Naive B cell (primary cell): Measurements from ENCODE around the gene UQCR11. TPM values are rescaled to one million over a fixed set of nuclear protein-coding genes. Genes with fewer than 3 reads are reported as not detected.

ENCODE experiments used
- ATAC-seq, 2 donors: fragments of 150-1000 bp; cut with Tn5 transposase; 2 replicates each; pipeline ENCODE4 v1.10.0; 2021; ENCODE audit warnings: low read depth in 2 of 2, mild to moderate bottlenecking in 2 of 2, moderate library complexity in 2 of 2
- DNase-seq: peaks from one replicate; pipeline ENCODE4 v3.0.0; 2022
- H3K27ac Mint-ChIP-seq, 6 donors: one replicate each; pipeline ENCODE4 v1.8.0; 2020 to 2022; ENCODE audit warnings: mild to moderate bottlenecking in 6 of 6, mixed read lengths in 6 of 6, moderate library complexity in 5 of 6, inconsistent platforms in 2 of 6
- H3K27me3 Mint-ChIP-seq, 3 donors: one replicate each; pipeline ENCODE4 v1.8.0; 2021 to 2022; ENCODE audit warnings: mixed read lengths in 3 of 3, mild to moderate bottlenecking in 1 of 3
- H3K36me3 Mint-ChIP-seq, 2 donors: one replicate each; pipeline ENCODE4 v1.8.0; 2020 to 2022; ENCODE audit warnings: mixed read lengths in 2 of 2, inconsistent platforms in 1 of 2, mild to moderate bottlenecking in 1 of 2
- H3K4me1 Mint-ChIP-seq, 3 donors: one replicate each; pipeline ENCODE4 v1.8.0; 2020 to 2022; ENCODE audit warnings: mixed read lengths in 3 of 3, inconsistent platforms in 1 of 3, mild to moderate bottlenecking in 1 of 3, moderate library complexity in 1 of 3
- H3K4me3 Mint-ChIP-seq, 8 donors: one replicate each; pipeline ENCODE4 v1.8.0; 2020 to 2022; ENCODE audit warnings: mild to moderate bottlenecking in 8 of 8, mixed read lengths in 8 of 8, moderate library complexity in 8 of 8, inconsistent platforms in 2 of 8
- H3K9me3 Mint-ChIP-seq, 7 donors: one replicate each; pipeline ENCODE4 v1.8.0; 2020 to 2022; ENCODE audit warnings: mixed read lengths in 7 of 7, mild to moderate bottlenecking in 5 of 7, inconsistent platforms in 2 of 7, moderate library complexity in 1 of 7
- polyA plus RNA-seq, 6 donors: library from polyadenylated mRNA; unstranded; fragments of 300-500 nt; fragmentation: Illumina TruSeq; gene quantifications; one replicate each; pipeline ENCODE4 v1.2.3, GENCODE V29; 2021; ENCODE audit warnings: low read depth in 6 of 6

The UQCR11 gene
- 100 to 1,000 TPM; 358 to 546 (median 438) TPM for polyA plus RNA-seq

- Mint-ChIP-seq H3K9me3 (no peaks in the 10 kb centered on the region), H3K27ac (peak within 1 kb of the TSS; percentile 88 to 99 (median 98)), H3K4me3 (peak within 1 kb of the TSS; percentile 93 to 99 (median 98)), H3K36me3 (no peaks in the 10 kb centered on the region), H3K27me3 (no peaks in the 10 kb centered on the region), H3K4me1 (peaks cover 27 to 57% (median 46%) of the 10 kb centered on the region in 3 donors)
- peak; percentile 88 for DNase-seq
- peak; percentile 90 for ATAC-seq
Observed at GRCh38 chr19:1605236-1606137, at the start of gene UQCR11. Gene UQCR11, minus strand, starts transcription at chr19:1605462. Its CDS starts 53 bp downstream, at chr19:1605409.

GRCh38 chr19:1654178-1654792 lies 49.0 kb upstream of the UQCR11 start:
- DNase-seq = no peak
- Mint-ChIP-seq H3K4me1 (peaks cover 38 to 56% (median 47%) of the 10 kb centered on the region in 3 donors), H3K27me3 (no peaks in the 10 kb centered on the region), H3K27ac (peak overlapping the region in 3 of 6 donors; percentile 66 to 94 (median 87)), H3K36me3 (no peaks in the 10 kb centered on the region), H3K4me3 (peak overlapping the region in 4 of 8 donors; percentile 34 to 84 (median 70)), H3K9me3 (no peaks in the 10 kb centered on the region)
- ATAC-seq = no peak

- H3K4me3 Mint-ChIP-seq = peak overlapping the region; percentile 73 to 94 (median 90)
- peaks cover 39 to 56% (median 49%) of the 10 kb centered on the region in 3 donors for H3K4me1 Mint-ChIP-seq
Observed at GRCh38 chr19:1653300-1653628, 48.0 kb upstream of the UQCR11 start.

GRCh38 chr19:1652471-1653299 lies 47.4 kb upstream of the UQCR11 start, which contains the start of gene TCF3:
Gene TCF3, minus strand, starts transcription at chr19:1652615. Its CDS starts 2,367 bp downstream, at chr19:1650248.
- ATAC-seq (peak; percentile 80 to 82), DNase-seq (peak; percentile 100)
- peak within 1 kb of the TSS; percentile 97 to 99 (median 98) for H3K27ac Mint-ChIP-seq
- no peaks in the 10 kb centered on the region for H3K9me3 Mint-ChIP-seq
- no peaks in the 10 kb centered on the region for H3K36me3 Mint-ChIP-seq
- peak within 1 kb of the TSS; percentile 88 to 98 (median 96) for H3K4me3 Mint-ChIP-seq
- H3K27me3 Mint-ChIP-seq = no peaks in the 10 kb centered on the region
- H3K4me1 Mint-ChIP-seq = peaks cover 38 to 59% (median 54%) of the 10 kb centered on the region in 3 donors

More at GRCh38 chr19:1653300-1653628, 48.0 kb upstream of the UQCR11 start:
- Mint-ChIP-seq H3K9me3 (no peaks in the 10 kb centered on the region), H3K27me3 (no peaks in the 10 kb centered on the region), H3K36me3 (no peaks in the 10 kb centered on the region), H3K27ac (peak overlapping the region; percentile 93 to 98 (median 97))
- DNase-seq (no peak), ATAC-seq (no peak)

- H3K27me3 Mint-ChIP-seq = no peaks in the 10 kb centered on the region
- no peak for ATAC-seq
- peak; percentile 52 for DNase-seq
- peaks cover 31 to 60% (median 52%) of the 10 kb centered on the region in 3 donors for H3K4me1 Mint-ChIP-seq
- peak overlapping the region; percentile 88 to 98 (median 96) for H3K4me3 Mint-ChIP-seq
- no peaks in the 10 kb centered on the region for H3K9me3 Mint-ChIP-seq
- no peaks in the 10 kb centered on the region for H3K36me3 Mint-ChIP-seq
- H3K27ac Mint-ChIP-seq = peak overlapping the region; percentile 96 to 99 (median 98)
Observed at GRCh38 chr19:1651568-1652291, 46.5 kb upstream of the UQCR11 start.

- peaks cover 31 to 62% (median 52%) of the 10 kb centered on the region in 3 donors for H3K4me1 Mint-ChIP-seq
- no peaks in the 10 kb centered on the region for H3K9me3 Mint-ChIP-seq
- peak overlapping the region; percentile 88 to 98 (median 96) for H3K4me3 Mint-ChIP-seq
- ATAC-seq (peak; percentile 6 to 16), DNase-seq (peak; percentile 71)
- peaks cover 0 to under 1% of the 10 kb centered on the region in 2 donors for H3K36me3 Mint-ChIP-seq
- H3K27me3 Mint-ChIP-seq = no peaks in the 10 kb centered on the region
- H3K27ac Mint-ChIP-seq = peak overlapping the region; percentile 96 to 99 (median 98)
Observed at GRCh38 chr19:1650650-1651567, 45.6 kb upstream of the UQCR11 start.

GRCh38 chr19:1649706-1650649 lies 44.7 kb upstream of the UQCR11 start:
- Mint-ChIP-seq H3K9me3 (no peaks in the 10 kb centered on the region), H3K36me3 (peaks cover 0 to 7% of the 10 kb centered on the region in 2 donors), H3K4me1 (peaks cover 34 to 67% (median 52%) of the 10 kb centered on the region in 3 donors), H3K4me3 (peak overlapping the region; percentile 88 to 98 (median 96)), H3K27me3 (no peaks in the 10 kb centered on the region), H3K27ac (peak overlapping the region; percentile 82 to 99 (median 98))
- no peak for ATAC-seq
- DNase-seq = no peak

GRCh38 chr19:1648920-1649541 lies 43.8 kb upstream of the UQCR11 start:
- peak overlapping the region; percentile 88 to 98 (median 94) for H3K4me3 Mint-ChIP-seq

GRCh38 chr19:1648459-1648849 lies 43.2 kb upstream of the UQCR11 start:
- no peaks in the 10 kb centered on the region for H3K27me3 Mint-ChIP-seq
- peaks cover 0 to 7% of the 10 kb centered on the region in 2 donors for H3K36me3 Mint-ChIP-seq
- ATAC-seq (no peak), DNase-seq (peak; percentile 44)
- H3K27ac Mint-ChIP-seq = peak overlapping the region; percentile 92 to 98 (median 95)
- peak overlapping the region; percentile 88 to 98 (median 94) for H3K4me3 Mint-ChIP-seq
- no peaks in the 10 kb centered on the region for H3K9me3 Mint-ChIP-seq
- H3K4me1 Mint-ChIP-seq = peaks cover 28 to 57% (median 52%) of the 10 kb centered on the region in 3 donors

More at GRCh38 chr19:1648920-1649541, 43.8 kb upstream of the UQCR11 start:
- ATAC-seq (no peak), DNase-seq (peak; percentile 53)
- no peaks in the 10 kb centered on the region for H3K9me3 Mint-ChIP-seq
- peaks cover 0 to 7% of the 10 kb centered on the region in 2 donors for H3K36me3 Mint-ChIP-seq
- peaks cover 29 to 57% (median 52%) of the 10 kb centered on the region in 3 donors for H3K4me1 Mint-ChIP-seq
- peak overlapping the region; percentile 92 to 98 (median 95) for H3K27ac Mint-ChIP-seq
- H3K27me3 Mint-ChIP-seq = no peaks in the 10 kb centered on the region
